ENCODE data around the gene ZBTB20.

ZBTB20 gene

DNA sequence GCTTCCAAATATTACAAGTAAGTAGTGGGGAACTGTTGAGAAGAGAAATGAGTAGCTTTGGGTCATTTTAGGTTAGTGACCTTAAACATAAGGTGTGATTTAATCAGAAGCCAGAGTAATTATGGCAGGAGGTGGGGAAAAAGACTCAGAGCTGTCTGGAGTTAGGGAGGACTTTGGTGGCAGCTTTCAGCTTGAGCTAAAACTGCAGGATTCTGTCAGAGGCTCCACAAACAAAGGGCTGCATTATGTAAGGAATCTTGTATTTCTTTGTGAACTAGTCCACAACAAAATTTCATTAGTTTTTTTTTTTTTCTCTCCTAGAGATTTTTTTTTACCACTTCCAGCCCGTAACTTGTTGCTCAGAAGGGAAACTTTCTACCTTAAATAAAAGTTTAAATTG lies 507.9 kb downstream of the ZBTB20 start:
- Mint-ChIP-seq H3K27me3 (no peaks in the 10 kb centered on the region), H3K4me1 (no peaks in the 10 kb centered on the region), H3K9me3 (peaks cover 17 to 21% of the 10 kb centered on the region in 2 donors), H3K4me3 (no peak overlapping the region), H3K27ac (no peak overlapping the region), H3K36me3 (peaks cover 19 to 26% of the 10 kb centered on the region in 2 donors)
- DNase-seq (no peak), ATAC-seq (replicated peaks) (no peak)

DNA sequence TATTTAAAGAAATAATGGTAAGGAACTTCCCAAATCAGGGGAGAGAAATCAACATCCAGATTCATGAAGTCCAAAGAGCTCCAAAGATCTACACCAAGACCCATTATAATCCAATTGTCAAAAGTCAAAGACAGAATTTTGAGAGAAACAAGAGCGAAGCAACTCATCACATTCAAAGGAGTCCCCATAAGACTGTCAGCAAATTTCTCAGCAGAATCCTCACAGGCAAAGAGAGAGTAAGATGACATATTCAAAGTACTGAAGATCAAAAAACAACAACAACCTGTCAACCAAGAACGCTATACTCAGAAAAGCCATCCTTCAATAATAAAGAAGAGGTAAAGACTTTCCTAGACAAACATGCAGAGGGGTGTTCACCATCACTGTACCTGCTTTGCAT lies 511.2 kb downstream of the ZBTB20 start:
- Mint-ChIP-seq H3K27ac (no peak overlapping the region), H3K9me3 (peaks cover 17 to 21% of the 10 kb centered on the region in 2 donors), H3K4me1 (peaks cover 3 to 15% of the 10 kb centered on the region in 2 donors), H3K27me3 (no peaks in the 10 kb centered on the region), H3K36me3 (peaks cover 21 to 26% of the 10 kb centered on the region in 2 donors), H3K4me3 (no peak overlapping the region)
- no peak for DNase-seq
- no peak for ATAC-seq (replicated peaks)

DNA sequence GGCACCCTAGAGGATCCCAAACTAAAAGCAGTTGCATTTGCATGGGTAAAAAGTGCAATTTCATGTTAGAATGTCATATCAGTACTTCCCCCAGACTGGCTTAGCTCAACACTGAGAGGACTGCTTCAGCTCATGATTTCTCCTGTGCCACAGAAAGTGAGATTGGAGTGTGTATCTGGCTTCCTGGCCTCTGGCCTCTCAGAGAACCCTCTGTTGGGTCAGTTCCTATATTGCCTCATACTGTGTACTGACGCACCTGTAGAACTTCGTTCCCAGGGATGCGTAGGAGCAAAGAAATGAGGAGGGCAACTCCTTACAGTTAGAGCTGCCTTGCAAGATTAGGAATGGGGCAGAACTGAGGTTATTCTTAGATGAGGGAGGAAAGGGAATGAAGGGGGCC lies 512.5 kb downstream of the ZBTB20 start:
- ATAC-seq (replicated peaks), result no peak
- DNase-seq, result no peak
- H3K36me3 Mint-ChIP-seq, result peaks cover 21 to 26% of the 10 kb centered on the region in 2 donors

DNA sequence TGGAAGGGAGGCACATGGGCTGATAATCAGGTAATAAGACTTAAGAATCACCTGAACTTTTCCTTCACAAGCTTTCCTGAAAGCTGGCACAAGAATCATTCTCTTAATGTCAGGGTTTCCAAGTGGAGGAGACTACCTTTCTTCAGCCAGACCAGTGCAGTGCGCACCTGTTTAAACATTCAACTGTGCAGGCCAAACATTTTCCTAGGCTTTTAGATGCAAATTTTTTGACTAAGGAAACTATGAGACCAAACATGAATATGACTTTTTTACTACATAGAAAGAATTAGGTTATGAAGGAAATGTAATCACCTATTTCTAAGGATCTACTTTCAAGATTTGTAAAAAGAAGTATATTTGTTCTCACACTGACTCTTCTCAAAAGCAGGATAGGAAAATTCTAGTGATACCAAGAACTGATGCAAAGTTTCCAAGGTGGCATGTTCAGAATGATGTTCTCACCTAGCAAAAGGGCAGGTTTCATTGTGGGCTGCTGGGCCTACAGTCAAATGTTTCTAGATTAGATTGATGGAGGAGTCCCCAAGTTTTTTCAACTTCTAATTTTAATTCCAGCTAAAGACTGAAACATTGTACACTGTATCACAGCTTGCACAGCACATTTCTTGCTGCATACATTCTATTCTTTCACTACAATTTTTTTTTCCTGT lies 514.2 kb downstream of the ZBTB20 start:
- peak; percentile 72 to 82 for ATAC-seq (replicated peaks)
- H3K9me3 Mint-ChIP-seq, result peaks cover 17% of the 10 kb centered on the region in 2 donors
- peaks cover 4 to 15% of the 10 kb centered on the region in 2 donors for H3K4me1 Mint-ChIP-seq
- no peaks in the 10 kb centered on the region for H3K27me3 Mint-ChIP-seq
- no peak overlapping the region for H3K27ac Mint-ChIP-seq
- no peak overlapping the region for H3K4me3 Mint-ChIP-seq
- no peak for DNase-seq
- H3K36me3 Mint-ChIP-seq, result peaks cover 17 to 18% of the 10 kb centered on the region in 2 donors

More for the DNA sequence above, 512.5 kb downstream of the ZBTB20 start:
- Mint-ChIP-seq H3K27me3 (no peaks in the 10 kb centered on the region), H3K4me1 (peaks cover 3 to 15% of the 10 kb centered on the region in 2 donors), H3K9me3 (peaks cover 17 to 21% of the 10 kb centered on the region in 2 donors), H3K4me3 (no peak overlapping the region), H3K27ac (no peak overlapping the region)

DNA sequence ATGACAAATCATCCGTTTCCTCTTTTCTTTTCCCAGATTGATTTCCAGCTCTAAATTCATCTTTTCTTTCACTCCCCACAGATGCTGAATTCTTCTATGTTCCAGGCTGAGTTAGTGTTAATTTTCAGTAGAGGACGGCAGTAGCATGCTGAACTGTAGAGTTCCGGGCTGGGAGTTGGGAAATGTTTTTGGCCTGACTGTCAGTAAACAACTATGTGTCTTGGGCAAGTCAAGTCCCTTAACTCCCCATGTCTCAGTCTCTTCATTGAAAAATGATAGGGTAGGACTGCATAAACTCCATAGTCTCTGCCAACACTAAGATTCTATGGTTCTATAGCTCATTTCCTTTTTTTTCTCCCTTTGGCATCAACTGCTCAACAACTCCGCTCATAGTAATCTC lies 519.3 kb downstream of the ZBTB20 start:
- H3K27ac Mint-ChIP-seq, result no peak overlapping the region
- H3K36me3 Mint-ChIP-seq, result peaks cover 11 to 13% of the 10 kb centered on the region in 2 donors
- DNase-seq (no peak), ATAC-seq (replicated peaks) (no peak)
- H3K27me3 Mint-ChIP-seq, result no peaks in the 10 kb centered on the region
- no peaks in the 10 kb centered on the region for H3K9me3 Mint-ChIP-seq
- peaks cover 27 to 32% of the 10 kb centered on the region in 2 donors for H3K4me1 Mint-ChIP-seq
- H3K4me3 Mint-ChIP-seq, result no peak overlapping the region

GRCh38 chr3:114626751-114627150 lies 520.3 kb downstream of the ZBTB20 start:
- no peak for ATAC-seq (replicated peaks)
- Mint-ChIP-seq H3K27ac (no peak overlapping the region), H3K9me3 (no peaks in the 10 kb centered on the region), H3K4me1 (peaks cover 24 to 27% of the 10 kb centered on the region in 2 donors), H3K4me3 (no peak overlapping the region), H3K36me3 (peaks cover 11% of the 10 kb centered on the region in 2 donors), H3K27me3 (no peaks in the 10 kb centered on the region)
- DNase-seq, result no peak

- Mint-ChIP-seq H3K27me3 (no peaks in the 10 kb centered on the region), H3K36me3 (peaks cover 11% of the 10 kb centered on the region in 2 donors), H3K9me3 (no peaks in the 10 kb centered on the region), H3K4me1 (peaks cover 24 to 27% of the 10 kb centered on the region in 2 donors), H3K4me3 (no peak overlapping the region), H3K27ac (no peak overlapping the region)
- DNase-seq (peak; percentile 8), ATAC-seq (replicated peaks) (peak; percentile 55 to 61)
Observed at GRCh38 chr3:114624571-114625181, 522.4 kb downstream of the ZBTB20 start.

DNA sequence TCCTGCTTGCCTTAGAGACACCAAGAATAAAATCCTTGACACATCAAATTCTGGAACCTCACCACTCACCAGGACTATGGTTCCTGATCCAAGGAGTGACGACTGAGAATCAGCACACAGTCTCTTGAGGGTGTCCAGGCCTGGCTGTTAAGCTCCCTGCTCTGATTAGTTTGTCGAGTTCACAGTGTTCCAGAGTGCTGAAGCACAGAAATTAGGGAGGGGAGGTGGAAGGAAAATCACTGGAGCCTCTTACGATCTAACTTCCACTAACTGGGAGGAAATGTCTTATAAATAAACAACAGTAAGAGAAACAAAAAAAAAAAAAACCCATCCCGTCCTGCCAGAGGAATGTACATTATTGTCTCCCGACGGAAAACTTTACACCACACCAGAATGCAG lies 523.0 kb downstream of the ZBTB20 start:
- peaks cover 24 to 27% of the 10 kb centered on the region in 2 donors for H3K4me1 Mint-ChIP-seq
- DNase-seq, result no peak
- peak overlapping the region; percentile 47 for H3K27ac Mint-ChIP-seq
- no peaks in the 10 kb centered on the region for H3K9me3 Mint-ChIP-seq
- H3K36me3 Mint-ChIP-seq, result peaks cover 11% of the 10 kb centered on the region in 2 donors
- peak in 1 of 2 donors; percentile 14 for ATAC-seq (replicated peaks)
- no peaks in the 10 kb centered on the region for H3K27me3 Mint-ChIP-seq
- H3K4me3 Mint-ChIP-seq, result peak overlapping the region in 1 of 2 donors; percentile 34

DNA sequence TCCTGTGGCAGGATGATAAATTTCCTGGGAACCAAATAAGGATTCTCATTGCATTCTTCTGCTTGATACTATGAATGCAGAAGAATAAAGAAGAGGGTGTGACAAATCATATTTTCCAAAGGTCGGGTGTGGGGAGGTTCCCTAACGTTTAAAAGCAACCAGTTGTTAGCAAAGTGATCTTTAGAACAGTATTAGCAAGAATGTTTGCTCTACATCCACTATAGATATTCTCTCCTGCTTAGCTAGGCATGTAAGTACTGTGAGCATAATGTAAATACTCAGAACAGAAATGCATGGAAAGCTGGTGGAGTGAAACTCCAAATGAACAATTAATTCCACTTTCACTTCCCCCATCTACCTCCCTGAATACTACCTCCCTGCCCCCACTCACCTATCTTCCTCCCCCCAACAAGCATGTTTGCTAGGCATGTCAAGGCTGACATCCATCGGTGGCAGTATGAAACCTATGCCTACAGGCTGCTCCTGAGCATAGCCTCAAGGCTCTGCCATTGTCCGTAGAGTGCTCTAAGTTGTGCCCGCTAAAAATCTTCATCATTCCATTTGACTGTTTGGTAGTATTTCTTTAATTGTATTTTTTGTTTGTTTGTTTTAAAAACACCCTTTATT lies 523.6 kb downstream of the ZBTB20 start:
- Mint-ChIP-seq H3K4me3 (no peak overlapping the region), H3K27ac (peak overlapping the region; percentile 47), H3K27me3 (no peaks in the 10 kb centered on the region), H3K36me3 (peaks cover 11% of the 10 kb centered on the region in 2 donors), H3K4me1 (peaks cover 24 to 27% of the 10 kb centered on the region in 2 donors), H3K9me3 (no peaks in the 10 kb centered on the region)
- peak; percentile 8 for DNase-seq
- ATAC-seq (replicated peaks), result peak; percentile 68 to 82

GRCh38 chr3:114622001-114622400 lies 525.1 kb downstream of the ZBTB20 start:
- H3K4me3 Mint-ChIP-seq, result no peak overlapping the region
- no peak for DNase-seq
- H3K27me3 Mint-ChIP-seq, result no peaks in the 10 kb centered on the region
- no peaks in the 10 kb centered on the region for H3K9me3 Mint-ChIP-seq
- peaks cover 23 to 27% of the 10 kb centered on the region in 2 donors for H3K4me1 Mint-ChIP-seq
- peaks cover 11% of the 10 kb centered on the region in 2 donors for H3K36me3 Mint-ChIP-seq
- ATAC-seq (replicated peaks), result no peak
- H3K27ac Mint-ChIP-seq, result no peak overlapping the region

GRCh38 chr3:114619771-114620170 lies 527.3 kb downstream of the ZBTB20 start:
- Mint-ChIP-seq H3K27ac (no peak overlapping the region), H3K9me3 (no peaks in the 10 kb centered on the region), H3K4me3 (no peak overlapping the region), H3K27me3 (no peaks in the 10 kb centered on the region), H3K36me3 (peaks cover 8 to 9% of the 10 kb centered on the region in 2 donors), H3K4me1 (peaks cover 16 to 22% of the 10 kb centered on the region in 2 donors)
- ATAC-seq (replicated peaks), result no peak
- DNase-seq, result no peak

DNA sequence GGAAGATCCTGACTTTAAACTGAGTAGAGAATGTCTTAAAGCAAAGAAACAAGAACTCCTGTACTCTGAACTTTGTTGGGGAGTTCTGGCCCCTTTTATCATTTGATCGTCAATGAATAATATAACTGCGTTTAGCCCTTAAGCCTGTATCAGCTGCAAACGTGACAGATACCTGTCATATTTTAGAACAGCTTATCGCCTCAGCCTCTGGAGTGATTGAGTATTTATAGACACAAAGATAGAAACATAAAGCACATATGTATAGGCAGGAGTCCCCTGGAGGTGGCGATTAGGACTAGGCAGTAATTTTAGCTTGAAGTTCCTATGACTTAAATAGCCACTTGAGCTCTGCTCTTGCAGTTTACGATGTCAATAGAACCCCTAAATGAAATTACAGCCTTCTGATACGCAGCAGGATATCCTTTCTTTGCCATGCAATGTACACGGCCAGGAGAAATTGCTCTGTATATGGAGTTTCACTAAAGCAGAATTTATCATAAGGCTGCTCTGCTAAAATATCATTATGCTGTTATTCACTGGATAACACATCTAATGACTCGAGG lies 531.5 kb downstream of the ZBTB20 start:
- no peaks in the 10 kb centered on the region for H3K4me1 Mint-ChIP-seq
- no peak overlapping the region for H3K27ac Mint-ChIP-seq
- no peaks in the 10 kb centered on the region for H3K9me3 Mint-ChIP-seq
- ATAC-seq (replicated peaks) (no peak), DNase-seq (no peak)
- no peaks in the 10 kb centered on the region for H3K27me3 Mint-ChIP-seq
- no peak overlapping the region for H3K4me3 Mint-ChIP-seq
- no peaks in the 10 kb centered on the region for H3K36me3 Mint-ChIP-seq

DNA sequence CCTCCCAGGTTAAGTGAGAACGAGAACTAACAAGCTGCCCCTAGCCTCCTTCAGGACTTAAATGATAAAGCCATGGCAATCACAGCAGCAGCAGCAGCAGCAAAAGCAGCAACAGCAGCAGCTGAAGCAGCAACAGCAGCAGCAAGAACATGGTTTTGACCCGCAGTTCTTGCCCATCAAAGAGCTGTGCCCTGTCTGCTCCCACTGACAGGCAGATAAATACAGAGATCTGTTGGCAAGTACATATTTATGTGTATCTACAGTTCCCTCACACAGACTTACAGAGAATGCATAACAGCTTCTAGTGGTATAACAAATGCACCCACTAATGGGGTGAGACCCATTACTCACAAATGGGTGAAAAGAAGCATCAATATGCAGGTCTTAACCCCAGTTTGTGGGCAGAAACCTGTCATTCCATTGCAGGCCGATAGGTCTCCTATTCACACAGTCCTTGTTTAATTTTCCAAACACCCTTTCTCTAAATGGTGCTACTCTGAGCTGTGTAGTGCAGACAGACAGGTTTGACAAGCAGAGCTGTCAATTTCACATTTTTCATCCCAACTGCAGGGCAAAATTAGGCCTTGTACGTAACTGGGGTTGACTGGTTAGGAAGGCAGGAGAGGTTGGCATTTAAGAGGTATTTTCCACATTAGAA lies 537.0 kb downstream of the ZBTB20 start:
- Mint-ChIP-seq H3K4me1 (no peaks in the 10 kb centered on the region), H3K27ac (no peak overlapping the region), H3K4me3 (no peak overlapping the region), H3K36me3 (peaks cover 0 to 1% of the 10 kb centered on the region in 2 donors), H3K9me3 (no peaks in the 10 kb centered on the region), H3K27me3 (no peaks in the 10 kb centered on the region)
- no peak for DNase-seq
- no peak for ATAC-seq (replicated peaks)

GRCh38 chr3:114608293-114608692 lies 538.8 kb downstream of the ZBTB20 start:
- Mint-ChIP-seq H3K36me3 (peaks cover 0 to 3% of the 10 kb centered on the region in 2 donors), H3K4me1 (no peaks in the 10 kb centered on the region), H3K4me3 (no peak overlapping the region), H3K9me3 (no peaks in the 10 kb centered on the region), H3K27me3 (no peaks in the 10 kb centered on the region), H3K27ac (no peak overlapping the region)
- ATAC-seq (replicated peaks) (no peak), DNase-seq (no peak)

Measured in stimulated activated naive B cell treated with anti-CD40 and anti-IgM and Interleukin-4, amounts not matched to agents 10 μg/mL and 1 μg/mL and 100 μg/mL, for 72 hours (primary cell).